Measurements from ENCODE around the gene RANBP1.
"Not testable (repeated sequence)": the region's sequence is repeated elsewhere in the genome, so short reads cannot be mapped to it uniquely, and the experiment has no call there.

The RANBP1 gene

GRCh38 chr22:20115691-20116375, at the start of gene RANBP1:
Gene RANBP1, plus strand, starts transcription at chr22:20116104. Its CDS starts 81 bp downstream, at chr22:20116185.
- DNase-seq (ENCODE audit: low read depth in 1 of 2, low spot score in 1 of 2) = no peak

DNA sequence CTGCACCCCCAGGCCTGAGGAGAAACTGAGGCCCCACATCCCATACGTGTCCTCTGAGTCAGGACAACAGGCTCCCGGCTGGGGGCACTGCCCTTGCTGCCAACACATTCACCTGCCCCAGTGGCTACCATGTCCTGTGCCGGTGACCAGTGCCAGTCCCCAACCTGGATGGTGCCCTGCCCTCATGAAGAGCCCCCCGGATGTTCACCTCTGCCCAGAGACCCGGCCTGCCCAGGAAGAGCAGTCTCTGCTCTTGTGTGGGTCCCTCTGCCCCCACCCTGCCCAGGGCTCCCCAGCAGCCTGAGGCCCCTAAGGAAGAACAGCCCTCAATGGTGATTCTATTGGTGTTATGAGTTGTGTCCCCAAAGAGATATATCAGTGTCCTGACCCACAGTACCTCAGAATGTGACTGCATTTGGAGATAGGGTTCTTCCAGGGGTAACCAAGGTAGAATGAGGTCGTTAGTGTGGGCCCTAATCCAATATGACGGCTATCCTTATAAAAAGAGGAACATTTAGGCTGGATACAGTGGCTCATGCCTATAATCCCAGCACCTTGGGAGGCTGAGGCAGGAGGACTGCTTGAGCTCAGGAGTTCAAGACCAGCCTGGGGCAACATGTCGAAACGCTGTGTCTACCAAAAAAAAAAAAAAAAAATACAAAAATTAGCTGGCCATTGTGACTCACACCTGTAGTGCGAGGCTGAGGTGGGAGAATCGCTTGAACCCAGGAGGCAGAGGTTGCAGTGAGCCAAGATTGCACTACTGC, 49.1 kb upstream of the RANBP1 start:
- no peak for DNase-seq (ENCODE audit: low read depth in 1 of 2, low spot score in 1 of 2)

DNA sequence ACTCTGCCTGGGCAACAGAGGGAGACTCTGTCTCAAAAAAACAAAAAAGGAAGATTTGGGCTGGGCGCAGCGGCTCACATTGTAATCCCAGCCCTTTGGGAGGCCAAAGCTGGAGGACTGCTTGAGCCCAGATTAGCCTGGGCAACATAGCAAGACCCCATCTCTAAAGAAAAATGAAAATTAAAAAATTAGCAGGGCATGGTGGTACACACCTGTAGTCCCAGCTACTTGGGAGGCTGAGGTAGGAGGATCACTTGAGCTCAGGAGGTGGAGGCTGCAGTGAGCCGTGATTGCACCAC, 48.6 kb upstream of the RANBP1 start:
- not testable (repeated sequence) for DNase-seq (ENCODE audit: low read depth in 1 of 2, low spot score in 1 of 2)

DNA sequence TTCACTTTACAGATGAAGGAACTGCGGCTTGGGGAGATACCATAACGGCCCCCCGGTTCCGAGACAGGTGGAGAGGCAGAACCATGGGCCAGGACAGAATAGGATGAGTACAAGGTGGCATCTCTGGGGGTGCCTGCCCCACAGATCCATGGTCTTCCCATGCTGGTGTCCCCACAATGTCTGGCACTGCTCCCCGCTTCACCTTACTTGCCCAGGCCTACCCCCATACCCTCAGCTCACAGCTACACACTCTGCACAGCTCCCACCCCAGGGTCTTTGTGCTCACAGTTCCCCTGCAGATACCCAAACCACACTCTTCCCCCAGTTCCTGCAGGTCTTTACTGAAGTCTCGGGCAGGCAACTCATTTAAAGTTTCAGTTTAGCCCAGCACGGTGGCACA, 47.3 kb upstream of the RANBP1 start:
- DNase-seq (ENCODE audit: low read depth in 1 of 2, low spot score in 1 of 2) = no peak

GRCh38 chr22:20069331-20070042, 46.4 kb upstream of the RANBP1 start:
- no peak for DNase-seq (ENCODE audit: low read depth in 1 of 2, low spot score in 1 of 2)

DNA sequence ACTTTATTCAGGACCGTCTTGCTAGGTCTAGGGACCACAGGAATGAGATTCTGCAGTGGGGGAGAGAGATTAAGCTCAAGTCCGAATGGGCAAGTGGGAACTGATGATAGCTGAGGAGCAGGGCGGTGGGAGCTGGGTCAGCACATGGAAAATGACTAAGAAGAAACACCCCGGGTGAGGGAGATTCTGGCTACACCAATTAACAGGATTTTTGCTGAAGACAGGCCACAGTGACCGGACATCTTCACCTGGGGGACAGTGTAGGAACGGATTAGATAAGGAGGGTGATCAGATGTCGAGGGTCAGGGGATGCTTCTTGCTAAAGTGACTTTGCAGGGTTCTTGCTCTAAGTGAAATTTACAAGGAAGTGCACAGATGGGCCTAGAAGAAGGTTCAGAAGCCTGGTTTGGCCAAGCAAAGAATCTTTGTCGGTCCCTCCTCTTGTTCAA, 44.4 kb upstream of the RANBP1 start:
- no peak for DNase-seq (ENCODE audit: low read depth in 1 of 2, low spot score in 1 of 2)

DNA sequence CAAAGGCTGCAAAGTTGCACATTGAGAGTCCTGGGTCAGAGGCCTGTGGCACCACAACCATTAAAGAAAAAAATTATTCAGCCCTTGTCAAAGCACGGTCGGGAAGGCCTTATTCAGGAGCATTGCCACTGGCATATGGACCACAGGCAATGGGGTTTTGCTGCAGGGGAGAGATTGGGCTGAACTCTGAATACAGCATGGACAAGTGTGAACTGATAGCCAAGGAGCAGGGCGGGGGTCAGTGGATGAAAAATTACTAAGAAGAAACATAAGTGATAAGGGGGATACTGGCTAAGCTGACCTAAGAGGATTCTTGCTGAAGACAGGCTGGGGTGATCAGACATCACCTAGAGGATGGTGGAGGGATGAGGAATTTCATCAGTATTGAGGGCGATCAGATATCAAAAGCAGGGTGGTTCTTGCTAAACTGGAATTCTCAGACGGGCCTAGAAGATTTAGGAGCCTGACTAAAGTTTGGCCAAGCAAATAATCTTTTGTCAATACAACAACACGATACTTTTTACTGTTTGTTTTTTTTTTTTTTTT, 39.2 kb upstream of the RANBP1 start:
- no peak for DNase-seq (ENCODE audit: low read depth in 1 of 2, low spot score in 1 of 2)

GRCh38 chr22:20079745-20080444, 36.0 kb upstream of the RANBP1 start, which contains the start of gene DGCR8:
Gene DGCR8, plus strand, starts transcription at chr22:20080241. Its CDS starts 5,723 bp downstream, at chr22:20085964.
- peak; percentile 47 to 49 for DNase-seq (ENCODE audit: low read depth in 1 of 2, low spot score in 1 of 2)

DNA sequence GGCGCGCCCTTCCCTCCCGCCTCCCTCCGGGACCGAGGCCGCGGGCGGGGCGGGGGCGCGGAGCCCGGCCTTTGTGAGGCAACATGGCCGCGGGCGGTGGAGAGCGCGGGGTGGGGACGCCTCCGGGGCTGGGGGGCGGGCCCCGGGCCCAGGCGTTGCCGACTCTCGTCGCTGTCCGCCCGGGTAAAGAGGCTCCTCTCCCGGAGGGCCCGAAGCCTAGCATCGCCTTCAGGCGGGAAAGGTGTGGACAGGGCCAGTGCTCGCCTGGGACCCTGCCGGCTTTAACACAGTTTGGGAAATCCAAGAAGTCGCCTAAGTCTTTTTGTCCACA, 35.5 kb upstream of the RANBP1 start:
- DNase-seq (ENCODE audit: low read depth in 1 of 2, low spot score in 1 of 2) = peak; percentile 46 to 56

DNA sequence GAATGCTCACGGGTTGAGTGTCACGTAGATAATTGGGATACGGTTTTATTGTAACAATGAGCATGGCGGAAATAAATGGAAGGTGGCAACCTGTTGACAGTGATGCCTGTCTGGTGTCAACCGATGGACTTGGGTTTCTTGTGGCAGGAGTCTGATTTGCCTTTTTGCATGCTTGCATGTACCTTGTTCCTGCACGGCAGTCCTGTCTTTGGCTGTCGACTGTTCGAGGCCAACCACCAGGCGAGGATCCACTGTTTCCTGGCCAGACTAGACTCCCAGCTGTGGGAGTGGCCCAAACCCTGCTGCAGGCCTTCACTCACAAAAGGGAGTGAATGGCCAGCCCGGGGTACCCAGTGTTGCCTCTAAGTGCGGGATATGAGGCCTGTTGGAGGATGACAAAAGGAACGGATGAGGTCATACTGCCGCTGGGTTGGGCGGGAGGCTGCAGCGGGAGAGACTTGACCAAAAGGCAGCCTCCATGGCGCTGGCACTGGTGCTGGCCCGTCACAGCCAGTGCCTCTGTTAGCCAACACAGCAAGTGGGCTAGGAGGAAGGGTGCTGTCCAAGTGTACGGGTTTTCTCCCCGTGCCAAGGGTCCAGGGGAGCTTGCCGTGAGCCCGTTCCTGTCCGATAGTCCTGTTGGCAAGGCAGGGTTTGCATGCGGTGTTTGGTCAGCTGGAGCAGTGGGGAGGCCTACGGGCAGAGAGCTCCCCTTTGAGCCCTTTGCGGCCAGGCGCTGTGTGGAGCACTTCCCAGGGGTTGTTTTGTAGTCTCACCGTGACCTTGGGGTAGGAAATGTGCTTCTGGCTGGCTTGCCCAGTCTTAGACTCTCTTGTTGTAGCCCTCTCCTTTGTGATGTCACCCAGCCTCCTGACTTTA, 34.9 kb upstream of the RANBP1 start:
- no peak for DNase-seq (ENCODE audit: low read depth in 1 of 2, low spot score in 1 of 2)

DNA sequence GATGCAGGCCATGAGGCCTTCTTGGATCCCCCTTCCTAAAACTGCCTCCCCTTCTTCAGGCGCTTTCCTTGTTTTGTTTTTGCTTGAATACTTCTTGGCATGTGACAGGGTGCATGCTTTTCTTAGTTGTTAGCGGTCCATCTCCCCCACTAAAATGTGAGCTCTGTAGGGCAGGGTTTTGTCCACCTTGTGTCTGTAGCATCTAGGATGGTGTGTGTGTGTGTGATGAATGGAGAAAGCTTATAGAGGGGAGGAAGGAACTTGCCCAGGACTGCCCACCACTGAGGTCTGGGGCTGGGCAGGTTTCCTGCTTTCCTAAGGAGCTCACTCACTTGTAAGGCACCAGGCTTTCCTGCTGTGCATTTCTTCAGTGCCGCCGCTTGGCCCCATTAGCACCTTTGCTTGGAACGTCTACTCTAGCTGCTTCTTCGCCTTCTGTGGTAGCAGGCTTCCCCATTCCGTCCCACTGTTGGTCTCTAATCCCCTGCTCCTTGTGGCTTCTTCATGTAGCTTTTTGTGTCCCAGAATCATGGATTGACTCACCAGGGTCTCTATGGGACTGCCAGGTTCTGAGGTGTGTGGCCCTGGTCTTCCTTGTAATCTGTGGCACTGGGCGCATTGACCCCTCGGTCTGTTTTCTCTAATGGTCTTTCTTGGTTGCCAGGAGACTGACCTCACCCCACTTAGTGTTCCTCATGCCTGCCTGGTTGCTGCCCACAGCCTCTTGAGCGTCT, 32.6 kb upstream of the RANBP1 start:
- no peak for DNase-seq (ENCODE audit: low read depth in 1 of 2, low spot score in 1 of 2)

GRCh38 chr22:20083891-20084546, 31.9 kb upstream of the RANBP1 start:
- no peak for DNase-seq (ENCODE audit: low read depth in 1 of 2, low spot score in 1 of 2)

DNA sequence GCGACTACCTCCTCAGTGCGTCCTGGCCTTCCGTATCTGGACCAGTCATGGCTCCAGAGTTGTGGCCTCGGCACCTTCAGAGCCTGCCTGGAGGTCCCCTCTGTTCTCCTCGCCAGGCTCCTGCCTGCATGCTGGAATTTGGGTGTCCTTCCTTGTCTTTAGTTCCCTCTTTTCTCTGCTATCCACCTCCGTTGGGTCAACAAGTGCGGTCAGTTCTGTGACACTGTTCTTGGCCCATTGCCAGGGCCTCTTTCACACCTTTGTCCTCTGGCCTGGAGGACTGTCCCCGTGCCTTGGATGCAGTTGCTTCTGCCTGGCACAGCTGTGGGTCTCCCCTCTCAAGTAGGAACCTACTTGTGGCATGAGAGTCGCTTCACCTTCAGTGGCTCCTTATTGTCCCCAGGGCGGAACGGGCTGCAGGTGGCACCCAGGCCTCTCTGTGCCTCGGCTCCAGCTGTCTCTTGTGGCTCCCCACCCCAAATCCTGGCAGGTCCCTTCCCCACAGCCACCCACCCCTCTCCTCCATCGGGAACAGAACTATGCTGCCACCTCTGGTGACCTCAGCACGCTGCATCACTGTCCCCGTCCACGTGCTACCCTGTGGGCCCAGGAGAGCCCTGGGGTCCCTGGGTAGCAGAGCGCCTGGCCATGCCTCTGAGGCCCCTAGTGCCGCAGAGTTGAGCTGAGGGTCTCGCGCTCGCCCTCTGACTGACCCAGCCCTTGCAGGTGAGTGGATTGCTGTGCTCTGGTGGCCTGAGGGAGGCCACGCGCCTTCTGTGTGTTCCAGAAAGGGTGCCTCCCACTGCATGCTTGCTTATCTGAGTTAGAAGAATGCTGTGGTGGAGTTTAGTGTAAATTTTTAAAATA, 31.1 kb upstream of the RANBP1 start:
- no peak for DNase-seq (ENCODE audit: low read depth in 1 of 2, low spot score in 1 of 2)

DNA sequence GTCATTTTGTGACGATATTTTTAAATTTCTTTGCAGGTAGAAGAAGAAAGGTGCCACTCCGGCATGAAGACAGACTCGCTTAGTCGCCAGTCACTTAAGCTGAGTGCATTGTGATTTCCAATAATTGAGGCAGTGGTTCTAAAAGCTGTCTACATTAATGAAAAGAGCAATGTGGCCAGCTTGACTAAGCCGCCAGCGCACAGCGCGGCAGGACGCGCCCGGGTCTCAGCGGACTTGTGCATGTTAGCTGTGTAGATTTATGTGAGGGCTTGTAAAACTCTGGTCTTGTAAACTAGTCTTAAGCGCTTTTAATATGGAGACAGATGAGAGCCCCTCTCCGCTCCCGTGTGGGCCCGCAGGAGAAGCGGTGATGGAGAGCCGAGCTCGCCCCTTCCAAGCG, 30.3 kb upstream of the RANBP1 start:
- no peak for DNase-seq (ENCODE audit: low read depth in 1 of 2, low spot score in 1 of 2)

- DNase-seq (ENCODE audit: low read depth in 1 of 2, low spot score in 1 of 2) = no peak
Observed at GRCh38 chr22:20086101-20086599, 29.8 kb upstream of the RANBP1 start.

DNA sequence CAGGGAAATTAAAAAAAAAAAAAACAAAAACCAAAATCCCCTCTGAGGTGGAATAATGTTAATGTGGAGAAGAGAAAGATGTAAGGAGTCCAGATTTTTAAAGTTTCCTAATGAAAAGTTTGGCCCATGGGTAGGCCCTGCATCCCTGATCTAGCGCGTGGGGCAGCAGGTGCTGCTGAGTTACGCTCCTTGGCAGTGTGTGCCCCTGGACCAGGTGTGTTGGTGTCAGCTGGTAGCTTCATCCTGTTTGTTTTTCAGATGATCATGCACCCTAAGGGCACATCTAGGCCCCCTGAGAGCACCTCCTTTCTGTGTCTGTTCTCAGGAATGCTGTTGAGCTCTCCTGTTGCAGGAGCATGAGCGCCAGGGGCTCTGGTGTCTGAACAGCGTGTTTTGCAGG, 29.1 kb upstream of the RANBP1 start:
- DNase-seq (ENCODE audit: low read depth in 1 of 2, low spot score in 1 of 2) = no peak

DNA sequence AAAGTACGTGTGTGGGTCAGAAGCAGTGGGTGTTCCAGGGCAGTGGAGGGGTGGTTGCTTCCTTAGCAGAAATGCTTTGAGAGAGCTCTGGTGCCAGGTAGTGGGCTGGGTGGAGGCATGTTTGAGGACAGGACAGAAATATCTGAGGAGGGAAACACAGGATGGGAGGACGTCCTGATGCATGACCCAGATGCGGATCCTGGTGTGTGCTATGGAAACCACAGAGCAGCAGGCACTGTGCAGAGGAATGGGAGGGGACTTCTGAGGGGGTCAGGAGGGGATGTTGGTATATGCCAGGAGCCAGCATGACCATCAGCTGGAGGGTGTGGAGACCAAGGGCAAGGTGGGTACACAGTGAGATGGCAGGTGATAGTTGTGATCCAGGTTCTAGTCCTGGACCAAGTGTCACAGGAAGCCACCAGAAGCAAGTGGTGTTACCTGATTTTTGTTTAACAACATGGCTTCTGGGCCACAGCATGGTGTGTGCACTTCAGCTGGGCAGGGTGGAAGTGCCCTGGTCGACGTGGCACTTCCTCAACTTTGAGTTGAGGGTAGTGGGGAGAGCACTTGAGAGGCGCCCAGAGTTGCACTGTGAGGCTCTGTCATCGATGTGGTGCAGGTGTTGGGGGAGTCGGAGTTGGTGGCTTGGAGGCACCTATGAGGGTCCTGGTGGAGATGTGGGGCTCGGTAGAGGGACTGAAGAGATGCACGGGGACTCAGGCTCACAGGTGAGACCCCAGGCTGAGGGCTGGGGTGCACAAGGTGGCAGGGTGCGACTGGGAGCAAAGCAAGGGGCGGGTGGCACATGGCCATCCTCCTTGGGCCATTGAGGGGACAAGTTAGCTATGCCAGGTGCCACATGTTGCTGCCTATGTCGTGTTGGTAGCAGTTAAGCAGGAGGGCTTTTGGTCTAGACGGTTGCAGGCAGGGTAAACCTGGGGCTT, 28.3 kb upstream of the RANBP1 start:
- DNase-seq (ENCODE audit: low read depth in 1 of 2, low spot score in 1 of 2) = no peak
